ENCODE results near the gene CREB3L4.

The CREB3L4 gene

DNA sequence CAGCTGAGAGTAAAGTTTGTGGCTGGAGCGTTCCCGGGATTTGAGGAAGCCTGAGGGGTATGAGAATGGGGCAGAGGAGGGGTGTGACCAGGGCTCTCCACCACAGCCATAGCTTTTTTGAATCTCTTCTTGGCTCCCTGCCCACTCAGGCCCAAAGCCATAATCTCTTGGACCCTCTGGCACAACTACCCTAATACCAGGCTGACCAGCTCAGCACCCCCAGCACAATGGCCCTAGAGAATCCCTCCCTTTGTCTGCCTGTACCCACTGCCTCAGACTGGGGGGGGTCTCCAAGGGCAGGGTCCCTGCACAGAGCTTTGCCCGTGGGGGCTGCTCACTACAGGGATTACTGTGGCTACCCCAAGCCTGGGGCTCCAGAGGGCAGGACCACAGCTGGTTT is 28.7 kb upstream of the CREB3L4 start:
- DNase-seq = no peak

DNA sequence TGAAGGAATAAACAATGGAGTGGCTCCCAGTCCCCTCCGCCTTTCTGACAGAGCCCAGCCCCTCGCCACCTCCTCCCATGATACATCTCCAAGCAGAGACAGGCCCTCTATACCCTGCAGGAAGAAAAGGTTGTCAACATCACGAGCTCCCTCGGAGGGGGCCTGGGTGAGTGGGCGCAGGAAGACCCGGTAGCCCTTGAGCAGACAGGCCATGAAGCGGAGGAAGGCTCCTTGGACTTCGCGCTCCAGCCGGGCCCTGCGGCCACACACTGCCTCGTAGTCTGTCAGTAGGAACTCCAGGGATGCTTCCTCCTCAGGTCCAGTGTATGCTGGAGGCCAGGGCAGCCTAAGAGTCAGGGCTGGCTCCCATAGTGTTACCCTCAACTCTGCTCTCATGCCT is 28.2 kb upstream of the CREB3L4 start:
- no peak for DNase-seq

DNA sequence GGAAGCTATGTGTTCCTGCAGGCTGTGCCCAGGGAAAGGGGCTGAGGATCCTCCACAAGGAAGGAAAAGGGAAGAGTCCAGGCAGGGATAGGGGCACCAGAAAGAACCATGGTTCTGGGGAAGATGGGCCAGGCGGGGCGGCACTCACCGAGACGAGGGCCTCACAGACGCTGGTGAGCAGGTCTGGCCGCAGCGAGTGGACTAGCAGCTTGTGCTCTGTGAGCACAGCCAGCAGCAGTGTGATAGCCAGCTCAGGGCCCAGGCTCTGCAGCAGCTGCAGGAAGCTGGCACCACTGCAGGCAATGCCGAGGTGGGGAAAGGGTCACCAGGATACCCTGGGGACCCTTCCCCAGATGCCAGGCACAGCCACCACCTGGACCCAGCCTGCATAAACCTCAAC is 26.9 kb upstream of the CREB3L4 start:
- no peak for DNase-seq

DNA sequence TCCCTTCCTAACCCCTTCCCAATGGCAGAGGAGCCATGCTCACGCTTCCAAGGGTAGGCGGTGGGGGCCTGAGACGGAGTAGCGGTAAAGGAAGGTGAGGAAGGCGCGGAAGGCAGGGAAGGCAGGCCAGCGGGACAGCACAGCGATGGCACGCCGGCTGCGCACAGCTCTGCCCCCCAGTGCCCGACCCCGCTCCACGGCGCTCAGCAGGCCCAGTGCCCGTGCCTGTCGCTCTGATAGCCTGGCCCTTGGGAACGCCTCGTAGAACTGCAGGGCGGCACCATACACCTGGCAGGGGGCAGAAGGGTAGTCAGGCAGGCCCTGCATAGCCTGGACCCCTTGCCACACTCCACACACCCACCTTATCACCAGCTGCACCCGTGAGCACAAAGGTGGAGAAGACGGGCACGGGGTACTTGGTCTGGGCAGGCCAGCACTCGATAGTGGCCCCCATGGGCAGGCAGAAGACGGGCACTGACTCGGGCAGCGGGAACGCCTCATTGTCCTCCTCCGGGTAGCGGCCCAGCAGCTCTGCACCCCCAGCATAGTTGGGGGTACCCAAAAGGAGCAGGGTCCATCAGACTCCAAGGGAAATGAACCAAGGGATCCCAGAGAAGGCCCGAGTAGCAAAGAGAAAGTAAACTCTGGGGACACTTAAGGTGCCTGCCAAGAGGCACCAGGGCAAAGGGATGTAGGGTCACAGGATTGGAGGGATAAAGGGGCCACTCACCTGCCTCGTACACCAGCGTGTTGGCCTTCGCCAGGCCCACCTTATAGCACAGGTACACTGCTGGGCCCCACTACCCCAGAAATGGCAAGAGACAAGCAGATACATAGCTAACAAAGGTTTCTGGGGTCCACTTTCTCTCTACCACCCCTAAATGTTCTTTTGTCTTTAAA is 25.6 kb upstream of the CREB3L4 start:
- no peak for DNase-seq

DNA sequence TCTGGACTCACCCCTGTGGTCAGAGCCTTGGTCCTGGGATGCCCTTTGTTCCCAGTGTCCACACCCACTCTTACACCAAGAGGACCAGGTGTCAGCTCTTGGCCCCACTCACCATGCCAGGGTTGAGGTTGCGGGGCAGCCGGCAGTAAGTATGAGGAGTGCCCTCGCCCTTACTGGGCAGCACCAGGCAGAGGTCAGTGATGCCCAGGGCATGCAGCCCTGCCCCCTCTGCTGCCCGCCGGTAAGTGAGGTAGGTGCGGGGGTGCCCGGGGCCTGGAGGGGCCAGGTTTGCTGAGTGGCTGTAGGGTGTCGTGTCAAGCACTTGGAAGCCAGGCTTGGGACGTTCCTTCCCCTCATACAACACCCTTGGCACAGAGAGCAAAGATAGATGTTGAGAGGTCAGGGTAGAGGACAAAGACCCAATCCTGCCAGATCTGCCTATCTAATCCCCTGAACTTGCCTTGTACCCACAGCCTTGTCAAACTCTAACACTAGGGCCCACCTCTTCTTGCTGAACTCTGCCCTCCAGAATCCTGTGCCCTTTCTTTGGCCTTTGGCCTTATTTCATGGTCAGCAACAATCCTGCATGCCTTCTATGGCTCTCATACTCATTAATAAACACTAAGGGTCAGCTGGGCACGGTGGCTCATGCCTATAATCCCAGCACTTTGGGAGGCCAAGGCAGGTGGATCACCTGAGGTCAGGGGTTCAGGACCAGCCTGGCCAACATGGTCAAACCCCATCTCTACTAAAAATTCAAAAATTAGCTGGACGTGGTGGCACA is 24.7 kb upstream of the CREB3L4 start:
- no peak for DNase-seq

DNA sequence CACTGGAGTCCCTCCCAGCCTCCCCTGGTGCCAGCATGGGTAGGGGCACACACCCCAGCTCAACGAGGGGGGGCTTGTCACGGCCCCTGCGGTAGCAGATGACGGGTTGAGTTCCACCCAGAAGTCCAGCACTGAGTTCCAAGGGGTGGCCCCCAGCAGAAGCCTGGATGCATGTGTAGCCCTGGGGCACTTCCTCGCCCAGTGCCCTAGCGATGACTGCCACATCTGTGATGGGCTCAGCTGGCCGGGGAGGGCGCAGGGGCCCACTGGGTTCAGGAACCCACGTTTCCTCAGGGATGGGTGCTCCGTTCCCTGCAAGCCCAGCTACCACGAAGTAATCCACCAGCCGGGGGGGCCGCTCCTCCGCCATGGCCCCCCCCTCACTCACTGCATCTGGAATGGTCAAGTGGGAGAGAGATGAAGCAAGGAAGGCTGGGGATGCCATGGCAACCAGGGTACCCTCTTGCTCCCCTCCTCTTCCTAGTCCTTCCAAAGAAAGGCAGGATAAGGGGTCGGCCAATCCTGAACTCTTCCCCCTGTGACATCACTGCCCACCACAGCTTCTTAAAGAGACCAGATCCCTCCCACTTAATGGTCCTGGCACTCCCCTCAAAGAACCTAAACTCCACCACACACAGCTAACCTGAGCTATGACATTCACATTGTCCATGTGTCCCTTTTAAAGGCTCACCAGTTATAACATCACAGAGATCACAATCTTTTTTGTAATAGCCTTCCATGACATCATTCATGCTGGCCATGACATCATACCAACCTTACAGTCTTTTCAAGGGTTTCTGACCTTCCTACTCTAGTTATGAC is 23.5 kb upstream of the CREB3L4 start:
- DNase-seq = no peak

DNA sequence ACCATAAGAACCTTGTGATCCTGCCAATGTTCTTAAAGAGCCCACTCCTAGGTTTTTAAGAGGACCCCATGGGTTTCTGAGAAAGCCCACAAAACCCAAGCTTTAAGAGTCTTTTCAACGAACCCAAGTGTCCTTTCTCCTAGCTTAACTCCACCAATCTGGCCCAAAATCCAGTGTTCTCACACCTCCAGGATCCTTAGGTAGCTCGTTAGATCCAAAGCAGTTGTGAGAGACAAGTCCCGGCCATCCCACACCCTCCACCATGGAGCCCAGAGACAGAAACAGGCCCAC is 22.9 kb upstream of the CREB3L4 start:
- DNase-seq = no peak

DNA sequence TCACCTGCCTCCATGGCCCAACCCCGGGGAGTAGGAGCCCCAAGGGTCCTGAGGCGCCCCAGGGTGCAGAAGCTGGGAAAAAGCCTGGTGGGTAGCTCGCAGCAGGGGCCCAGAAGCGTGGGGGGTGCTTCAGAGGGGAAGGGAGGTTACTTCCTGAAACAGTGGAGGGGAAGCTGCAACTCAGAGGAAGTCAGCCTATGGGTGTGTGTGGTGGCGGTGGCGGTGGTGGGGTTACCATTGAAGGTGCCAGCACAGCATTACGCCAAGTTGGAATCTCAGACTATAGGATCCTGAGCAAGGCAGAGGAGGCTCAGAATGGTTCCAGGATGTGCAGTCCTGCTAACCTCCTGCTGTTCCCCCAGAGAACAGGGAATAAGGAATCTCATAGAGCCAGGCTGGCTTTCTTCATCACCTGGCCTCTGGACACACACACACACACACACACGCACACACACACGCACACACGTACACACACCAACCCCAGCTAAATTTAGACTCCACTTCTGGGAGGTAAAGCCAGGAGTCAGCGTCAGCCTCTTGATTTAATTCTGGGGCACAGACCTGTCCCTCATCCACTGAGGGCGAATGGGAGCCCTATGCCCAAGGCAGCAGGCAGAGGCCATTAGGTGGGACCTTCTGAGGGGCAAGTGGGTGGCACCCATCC is 22.4 kb upstream of the CREB3L4 start:
- peak; percentile 64 for DNase-seq

DNA sequence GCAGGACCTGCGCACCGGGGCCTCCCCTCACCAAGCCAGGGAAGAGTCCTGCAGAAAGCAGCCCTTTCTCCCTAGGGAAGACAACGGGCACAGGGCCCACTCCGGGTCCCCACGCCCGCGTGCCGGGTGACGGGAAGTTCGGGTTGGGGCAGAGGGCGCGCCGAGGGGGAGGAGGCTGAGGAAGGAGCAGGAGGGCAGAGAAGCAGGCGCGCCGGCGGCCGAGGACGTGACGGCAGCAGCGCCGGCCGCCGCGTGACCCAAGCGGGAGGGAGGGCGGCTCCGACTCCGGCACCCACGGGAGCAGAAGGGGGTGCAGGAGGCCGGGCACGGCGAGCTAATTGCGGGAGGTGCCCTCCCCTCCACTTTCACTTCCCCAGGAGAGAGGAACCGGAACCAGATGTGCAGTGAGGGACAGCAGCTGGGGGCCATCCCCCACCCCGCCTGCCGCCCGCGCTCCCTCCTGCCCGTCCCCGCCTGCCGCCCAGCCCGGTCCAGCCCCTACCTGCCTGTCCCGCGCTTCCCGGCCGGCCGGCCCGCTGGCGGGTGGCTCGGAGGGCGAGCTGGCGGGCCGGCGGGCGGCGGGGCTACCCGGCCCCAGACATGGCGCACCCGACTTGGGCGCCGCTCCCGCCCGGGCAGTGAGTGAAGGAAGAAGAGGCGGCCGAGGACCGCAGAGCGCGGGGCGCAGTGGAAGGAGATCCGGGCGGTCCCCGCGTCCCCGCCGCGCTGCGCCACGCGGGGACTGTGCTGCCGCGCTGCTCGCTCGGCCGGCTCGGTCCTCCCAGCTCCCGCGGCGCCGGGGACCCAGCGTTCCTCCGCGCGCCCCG is 21.7 kb upstream of the CREB3L4 start:
- DNase-seq = peak; percentile 65

DNA sequence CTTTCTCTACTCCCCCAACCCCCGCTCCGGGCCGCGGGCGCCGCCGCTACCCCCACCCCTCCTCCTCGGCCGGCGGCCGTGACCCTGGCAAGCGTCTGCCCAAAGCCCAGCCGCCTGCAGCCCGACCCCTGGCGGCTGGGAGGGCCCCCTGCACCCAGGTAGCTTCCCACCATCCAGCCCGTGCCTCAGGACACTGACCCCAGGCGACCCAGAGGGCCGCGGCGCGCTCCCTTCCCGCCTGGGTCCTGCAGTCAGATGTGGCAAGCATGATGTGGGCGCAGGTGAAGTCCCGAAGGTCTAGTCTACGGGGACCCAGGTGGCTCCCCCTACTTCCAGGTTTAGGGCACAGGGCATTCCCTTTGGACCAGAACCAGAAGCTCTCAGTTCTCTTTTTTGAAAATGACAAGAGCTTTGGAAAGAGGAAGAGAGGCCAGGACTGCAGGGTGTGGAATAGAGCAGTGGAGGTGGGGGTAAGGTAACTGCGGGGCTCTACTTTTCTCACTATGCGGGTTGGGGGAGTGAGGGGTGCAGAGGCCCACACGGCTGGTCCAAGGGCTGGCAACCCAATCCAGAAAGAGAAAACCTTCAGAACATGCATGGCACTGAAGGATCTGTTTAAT is 21.0 kb upstream of the CREB3L4 start, which contains the start of gene DENND4B:
TSS of gene DENND4B (minus strand) at position 97 of the 620 bp plus-strand sequence. CDS start 2,344 bp downstream, outside the sequence.
- DNase-seq = peak; percentile 75

DNA sequence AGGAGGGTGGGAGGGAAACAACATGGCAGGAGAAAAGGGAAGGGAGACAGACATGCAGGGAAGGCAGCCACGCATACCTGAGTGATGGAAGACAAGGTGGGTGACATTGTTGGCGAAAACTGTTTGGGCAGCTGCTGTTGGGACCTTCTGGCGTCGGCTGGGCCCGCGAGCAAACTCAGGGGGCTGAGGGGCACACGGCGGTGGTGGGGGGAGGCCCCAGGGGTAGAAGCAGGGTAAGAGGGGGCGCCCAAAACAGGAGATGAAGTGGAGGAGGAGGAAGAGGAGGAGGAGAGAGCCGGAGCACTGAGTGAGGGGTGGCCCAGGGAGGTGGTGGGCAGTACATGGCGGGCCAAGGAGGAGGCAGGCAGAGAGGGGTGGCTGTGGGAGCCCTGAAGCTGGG is 16.5 kb upstream of the CREB3L4 start:
- DNase-seq = no peak

DNA sequence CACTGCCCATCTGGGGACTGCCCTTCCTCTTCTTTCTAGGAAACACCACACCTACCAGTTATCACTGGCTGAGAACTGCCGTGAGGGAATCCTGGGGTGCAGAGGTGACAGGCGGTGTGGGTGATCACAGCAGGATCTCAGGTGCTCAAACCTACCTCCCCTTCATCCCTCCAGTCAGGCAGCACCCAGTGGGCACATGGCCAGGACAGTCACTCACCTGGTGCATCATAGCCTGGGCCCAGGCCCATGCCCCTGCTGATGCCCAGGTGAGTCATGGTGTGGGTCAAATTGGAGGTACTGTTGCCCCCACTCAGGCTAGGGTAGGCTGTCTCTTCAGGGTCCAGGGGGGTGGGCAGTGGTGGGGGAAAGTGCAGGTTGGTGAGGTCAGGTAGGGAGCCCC is 15.9 kb upstream of the CREB3L4 start:
- no peak for DNase-seq

DNA sequence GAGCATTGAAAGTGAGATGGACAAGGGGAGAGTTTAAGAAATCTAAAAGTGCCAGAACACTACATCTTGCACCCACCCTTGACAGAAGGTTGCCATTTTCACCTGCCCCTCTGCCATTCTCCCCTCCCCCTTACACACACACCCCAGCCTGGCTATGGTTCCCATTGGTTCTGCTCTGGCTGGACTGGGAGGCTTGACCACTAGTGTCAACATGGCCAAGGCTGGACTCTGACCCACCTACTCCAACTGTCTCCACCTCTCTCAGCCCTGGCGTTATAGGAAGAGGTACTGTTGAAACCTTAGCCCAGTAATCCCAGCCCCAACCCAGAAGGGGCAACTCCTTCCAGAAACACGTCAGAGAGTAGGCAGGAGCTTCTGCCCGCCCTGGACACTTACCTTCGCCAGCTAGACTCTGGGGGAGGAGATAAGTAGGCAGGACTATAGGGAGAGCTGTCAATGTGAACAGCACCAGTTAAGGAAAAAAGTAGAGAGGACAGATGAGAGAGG is 13.8 kb upstream of the CREB3L4 start:
- DNase-seq = no peak

DNA sequence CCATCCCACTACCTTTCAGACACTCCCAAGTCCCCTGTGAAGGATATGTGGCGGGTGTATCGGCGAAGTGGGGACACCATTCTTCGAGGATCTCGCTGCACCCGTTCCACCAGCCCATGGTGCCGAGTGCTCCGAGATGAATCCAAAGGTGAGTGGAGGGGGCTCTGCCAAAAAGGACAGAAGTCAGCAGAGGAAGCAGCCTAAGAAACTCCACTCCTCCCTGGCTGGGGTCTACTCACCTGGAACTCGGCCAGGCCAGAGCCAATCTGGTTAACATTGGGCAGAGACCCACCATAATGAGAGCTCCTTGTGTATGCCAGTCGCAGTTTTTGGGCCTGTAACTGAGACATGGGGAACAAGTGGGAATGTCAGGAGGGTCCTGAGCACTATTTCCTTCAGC is 12.9 kb upstream of the CREB3L4 start:
- DNase-seq = no peak

DNA sequence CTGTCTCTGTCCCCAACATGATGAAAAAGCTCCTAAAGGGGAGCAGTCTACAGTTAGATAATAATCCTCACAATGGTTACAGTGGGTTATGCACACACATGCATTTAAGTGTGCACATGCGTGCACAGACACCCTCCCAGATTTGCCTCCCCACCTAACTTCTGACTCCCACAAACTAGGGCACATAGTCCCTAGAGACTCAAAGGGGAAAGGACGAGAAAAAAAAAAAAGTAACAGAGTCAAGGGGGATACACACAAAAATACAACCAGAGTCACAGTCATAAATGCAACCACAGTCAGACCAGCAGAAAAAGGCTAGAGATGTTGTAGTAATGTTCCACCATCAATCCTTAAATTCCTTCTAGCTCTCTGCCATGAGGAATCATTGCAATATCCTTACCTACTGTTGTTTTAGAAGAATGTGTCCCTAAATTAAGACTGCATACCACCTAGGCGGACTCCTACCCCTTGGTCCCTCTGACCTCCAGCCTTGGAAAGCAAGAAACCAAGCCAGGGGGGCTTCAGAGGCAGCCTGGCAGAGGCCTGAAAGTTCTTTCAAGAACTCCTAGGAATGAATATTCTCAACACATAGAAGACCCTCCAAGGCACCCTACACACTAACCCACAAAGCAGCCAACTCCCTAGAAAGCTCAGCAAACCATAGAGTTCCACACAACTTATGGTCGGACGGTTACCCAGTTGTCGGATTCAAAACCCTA is 10.5 kb upstream of the CREB3L4 start:
- no peak for DNase-seq

DNA sequence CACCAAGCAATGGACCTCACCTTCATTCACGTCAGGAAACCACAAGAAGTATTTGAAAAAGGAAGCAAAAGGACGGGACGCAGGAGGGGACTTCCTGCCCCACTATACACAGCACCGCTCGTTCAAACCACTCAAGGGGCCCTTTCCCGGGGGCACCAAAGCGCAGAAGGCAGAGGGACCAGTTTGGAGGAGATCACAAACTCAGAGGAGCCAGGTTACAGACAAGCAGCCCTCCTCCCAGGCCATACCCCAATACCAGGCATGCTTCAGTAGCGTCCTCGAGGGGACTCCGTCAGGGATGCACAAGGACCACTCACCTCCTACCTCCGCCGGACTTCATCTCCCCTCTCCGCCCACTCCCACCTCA is 10.0 kb upstream of the CREB3L4 start:
- no peak for DNase-seq

DNA sequence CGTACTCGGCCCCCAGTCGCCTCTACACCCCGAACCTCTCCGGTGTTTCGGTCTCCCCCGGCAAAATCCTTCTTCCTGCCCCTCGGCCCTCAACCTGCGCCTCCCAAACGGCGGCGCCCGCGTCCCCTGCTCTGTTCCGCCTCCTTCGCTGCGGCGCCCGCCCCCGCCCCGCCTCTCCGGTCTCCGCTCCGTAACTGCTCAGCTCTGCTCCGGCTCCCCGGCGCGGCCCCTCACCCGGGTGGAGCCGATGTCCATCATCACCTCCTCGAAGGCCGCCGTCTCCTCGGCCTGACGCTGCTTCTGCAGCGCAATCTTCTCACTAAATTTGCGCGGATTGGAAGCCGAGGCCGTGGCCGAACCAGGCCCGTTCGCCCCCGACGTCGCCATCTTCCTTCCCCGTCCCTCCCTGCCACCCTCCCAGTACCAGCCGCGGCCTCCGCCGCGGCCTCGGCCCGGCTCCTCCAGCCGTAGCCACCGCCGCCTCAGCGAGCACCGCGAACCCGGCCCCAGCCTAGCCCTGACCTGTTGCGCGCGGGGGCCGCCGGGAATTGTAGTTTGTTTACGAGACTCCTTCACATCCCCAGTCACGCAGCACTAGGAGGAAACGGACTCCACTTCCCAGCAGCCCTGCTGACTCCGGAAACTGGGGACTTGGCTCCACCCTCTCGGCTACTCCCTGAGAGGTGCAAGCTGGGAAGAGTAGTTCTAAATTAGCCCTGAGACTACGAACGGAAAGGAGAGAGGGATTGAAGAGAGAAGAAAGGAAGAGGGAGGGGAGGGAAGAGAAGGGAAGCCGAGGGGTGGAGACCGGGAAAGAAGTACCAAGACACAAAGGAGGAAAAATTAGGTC is 9.4 kb upstream of the CREB3L4 start, which contains the start of gene CRTC2:
TSS of gene CRTC2 (minus strand) at position 502 of the 850 bp plus-strand sequence. CDS start at position 387, 115 bp downstream.
- DNase-seq = peak; percentile 95

DNA sequence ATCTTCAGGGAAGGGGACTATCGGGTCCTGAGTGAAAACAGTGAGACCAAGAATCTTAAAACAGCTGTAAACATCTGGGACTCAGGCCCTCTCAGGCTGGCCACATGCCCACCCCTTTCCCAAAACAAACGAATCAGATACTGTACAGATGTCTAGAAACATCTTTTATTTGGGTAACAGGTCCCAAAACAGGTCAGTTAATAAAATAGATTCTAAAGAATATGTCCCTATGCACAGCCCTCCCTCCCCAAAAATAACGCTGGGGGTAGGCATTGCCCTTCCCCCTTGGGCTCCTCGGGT is 8.8 kb upstream of the CREB3L4 start:
- DNase-seq = no peak

DNA sequence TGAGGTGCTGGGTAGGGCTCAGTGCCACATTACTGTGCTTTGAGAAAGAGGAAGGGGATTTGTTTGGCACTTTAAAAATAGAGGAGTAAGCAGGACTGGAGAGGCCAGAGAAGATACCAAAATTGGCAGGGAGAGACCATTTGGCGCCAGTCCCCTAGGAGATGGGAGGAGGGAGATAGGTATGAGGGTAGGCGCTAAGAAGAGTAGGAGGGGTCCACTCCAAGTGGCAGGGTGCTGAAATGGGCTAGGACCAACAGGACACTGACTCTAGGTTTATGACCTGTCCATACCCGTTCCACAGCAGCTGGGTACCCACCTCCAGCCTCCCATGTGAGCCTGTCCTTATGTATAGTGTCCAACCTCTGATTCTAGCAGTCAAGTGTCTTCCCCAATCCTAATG is 8.2 kb upstream of the CREB3L4 start:
- no peak for DNase-seq

DNA sequence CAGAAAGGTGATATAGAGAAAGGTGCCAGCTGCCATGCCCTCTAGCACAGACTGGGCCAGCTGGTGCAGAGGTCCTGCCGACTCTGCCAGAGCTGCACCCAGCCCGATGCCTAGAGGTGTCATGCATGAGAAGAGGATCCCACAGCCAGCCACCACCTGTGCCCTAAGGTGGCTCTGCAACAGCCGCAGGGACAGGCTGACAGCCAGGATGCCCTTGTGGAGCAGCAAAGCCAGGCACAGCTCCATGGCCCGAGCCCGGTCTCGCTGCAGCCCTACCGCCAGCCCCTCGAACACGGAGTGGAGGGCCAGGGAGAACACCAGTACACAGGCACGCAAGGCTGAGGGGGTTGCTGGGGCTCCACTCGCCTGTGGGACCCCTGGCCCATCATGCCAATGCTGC is 7.5 kb upstream of the CREB3L4 start:
- DNase-seq = no peak

All from stimulated activated CD4-positive, alpha-beta T cell treated with anti-CD3 and anti-CD28 coated beads, Interleukin-12 subunit alpha, Interleukin-12 subunit beta, amount 100 ng/mL, for 4 hours (primary cell).